Measurements from ENCODE around the gene OR10A2.

The OR10A2 gene

DNA sequence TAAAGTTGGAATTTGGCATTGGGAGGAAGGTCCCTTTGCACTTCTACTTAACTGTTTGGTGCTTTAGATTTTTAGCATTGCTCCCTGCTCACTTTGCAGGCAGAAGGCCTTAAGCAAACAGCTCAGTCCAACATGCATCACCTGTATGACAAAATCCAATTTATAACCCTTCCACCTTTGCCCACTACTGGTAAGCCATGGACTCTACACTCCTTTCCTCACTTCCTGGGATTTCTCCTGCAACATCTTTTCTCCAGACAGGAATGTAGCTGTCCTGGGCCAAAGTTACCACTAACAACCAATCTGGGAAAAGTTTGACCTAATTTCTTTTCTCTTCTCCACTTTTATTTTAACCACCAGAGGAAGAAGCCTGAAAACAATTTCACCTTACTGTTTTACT is 31.2 kb downstream of the OR10A2 start:
- no peak for ATAC-seq
- TF ChIP-seq ZC3H10 (CRISPR knock-in tag; IDR thresholded peaks at IDR 0.05) (no peak), ZFP3 (CRISPR knock-in tag; IDR thresholded peaks at IDR 0.05) (no peak), PPARA (CRISPR knock-in tag; IDR thresholded peaks at IDR 0.05; ENCODE audit: borderline replicate concordance) (no peak), OSR1 (CRISPR knock-in tag; IDR thresholded peaks at IDR 0.05) (no peak), ISL1 (CRISPR knock-in tag; IDR thresholded peaks at IDR 0.05) (no peak), ZNF565 (CRISPR knock-in tag; conservative IDR thresholded peaks at IDR 0.05; ENCODE audit: low read depth) (no peak), ESRRG (CRISPR knock-in tag; IDR thresholded peaks at IDR 0.05) (no peak), TOX (CRISPR knock-in tag; IDR thresholded peaks at IDR 0.05; ENCODE audit: borderline replicate concordance) (no peak), CSDC2 (CRISPR knock-in tag; IDR thresholded peaks at IDR 0.05) (no peak), GLIS3 (CRISPR knock-in tag; IDR thresholded peaks at IDR 0.05) (no peak), TCF4 (CRISPR knock-in tag; IDR thresholded peaks at IDR 0.05; ENCODE audit: borderline replicate concordance) (no peak), ZFP30 (CRISPR knock-in tag; IDR thresholded peaks at IDR 0.05) (no peak)
- TF ChIP-seq, protein P1, sequence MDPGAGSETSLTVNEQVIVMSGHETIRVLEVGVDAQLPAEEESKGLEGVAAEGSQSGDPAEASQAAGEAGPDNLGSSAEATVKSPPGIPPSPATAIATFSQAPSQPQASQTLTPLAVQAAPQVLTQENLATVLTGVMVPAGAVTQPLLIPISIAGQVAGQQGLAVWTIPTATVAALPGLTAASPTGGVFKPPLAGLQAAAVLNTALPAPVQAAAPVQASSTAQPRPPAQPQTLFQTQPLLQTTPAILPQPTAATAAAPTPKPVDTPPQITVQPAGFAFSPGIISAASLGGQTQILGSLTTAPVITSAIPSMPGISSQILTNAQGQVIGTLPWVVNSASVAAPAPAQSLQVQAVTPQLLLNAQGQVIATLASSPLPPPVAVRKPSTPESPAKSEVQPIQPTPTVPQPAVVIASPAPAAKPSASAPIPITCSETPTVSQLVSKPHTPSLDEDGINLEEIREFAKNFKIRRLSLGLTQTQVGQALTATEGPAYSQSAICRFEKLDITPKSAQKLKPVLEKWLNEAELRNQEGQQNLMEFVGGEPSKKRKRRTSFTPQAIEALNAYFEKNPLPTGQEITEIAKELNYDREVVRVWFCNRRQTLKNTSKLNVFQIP (CRISPR knock-in tag; IDR thresholded peaks at IDR 0.05; ENCODE audit: borderline replicate concordance, low read depth): no peak
- TF ChIP-seq, protein P2, sequence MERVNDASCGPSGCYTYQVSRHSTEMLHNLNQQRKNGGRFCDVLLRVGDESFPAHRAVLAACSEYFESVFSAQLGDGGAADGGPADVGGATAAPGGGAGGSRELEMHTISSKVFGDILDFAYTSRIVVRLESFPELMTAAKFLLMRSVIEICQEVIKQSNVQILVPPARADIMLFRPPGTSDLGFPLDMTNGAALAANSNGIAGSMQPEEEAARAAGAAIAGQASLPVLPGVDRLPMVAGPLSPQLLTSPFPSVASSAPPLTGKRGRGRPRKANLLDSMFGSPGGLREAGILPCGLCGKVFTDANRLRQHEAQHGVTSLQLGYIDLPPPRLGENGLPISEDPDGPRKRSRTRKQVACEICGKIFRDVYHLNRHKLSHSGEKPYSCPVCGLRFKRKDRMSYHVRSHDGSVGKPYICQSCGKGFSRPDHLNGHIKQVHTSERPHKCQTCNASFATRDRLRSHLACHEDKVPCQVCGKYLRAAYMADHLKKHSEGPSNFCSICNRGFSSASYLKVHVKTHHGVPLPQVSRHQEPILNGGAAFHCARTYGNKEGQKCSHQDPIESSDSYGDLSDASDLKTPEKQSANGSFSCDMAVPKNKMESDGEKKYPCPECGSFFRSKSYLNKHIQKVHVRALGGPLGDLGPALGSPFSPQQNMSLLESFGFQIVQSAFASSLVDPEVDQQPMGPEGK (CRISPR knock-in tag; IDR thresholded peaks at IDR 0.05; ENCODE audit: borderline replicate concordance): no peak
- TF ChIP-seq, protein P3, sequence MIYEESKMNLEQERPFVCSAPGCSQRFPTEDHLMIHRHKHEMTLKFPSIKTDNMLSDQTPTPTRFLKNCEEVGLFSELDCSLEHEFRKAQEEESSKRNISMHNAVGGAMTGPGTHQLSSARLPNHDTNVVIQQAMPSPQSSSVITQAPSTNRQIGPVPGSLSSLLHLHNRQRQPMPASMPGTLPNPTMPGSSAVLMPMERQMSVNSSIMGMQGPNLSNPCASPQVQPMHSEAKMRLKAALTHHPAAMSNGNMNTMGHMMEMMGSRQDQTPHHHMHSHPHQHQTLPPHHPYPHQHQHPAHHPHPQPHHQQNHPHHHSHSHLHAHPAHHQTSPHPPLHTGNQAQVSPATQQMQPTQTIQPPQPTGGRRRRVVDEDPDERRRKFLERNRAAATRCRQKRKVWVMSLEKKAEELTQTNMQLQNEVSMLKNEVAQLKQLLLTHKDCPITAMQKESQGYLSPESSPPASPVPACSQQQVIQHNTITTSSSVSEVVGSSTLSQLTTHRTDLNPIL (CRISPR knock-in tag; IDR thresholded peaks at IDR 0.05; ENCODE audit: low read depth): no peak

DNA sequence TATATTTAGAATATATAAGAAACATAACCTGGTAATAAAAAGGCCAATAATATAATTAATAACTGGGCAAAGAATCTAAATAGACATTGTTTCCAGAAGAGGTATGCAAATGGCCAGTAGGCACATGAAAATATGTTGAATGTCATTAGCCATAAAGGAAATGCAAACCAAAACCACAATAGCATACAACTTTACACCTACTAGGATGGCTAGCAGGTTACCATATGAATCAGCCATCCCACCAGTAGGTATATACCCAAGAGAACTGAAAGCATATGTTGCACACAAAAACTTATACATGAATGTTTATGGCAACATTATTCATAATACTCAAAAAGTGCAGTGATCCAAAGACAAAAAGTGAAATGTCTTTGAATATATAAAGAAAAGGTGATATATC is 32.2 kb downstream of the OR10A2 start:
- TF ChIP-seq PPARA (CRISPR knock-in tag; IDR thresholded peaks at IDR 0.05; ENCODE audit: borderline replicate concordance) (no peak), ARNTL (CRISPR knock-in tag; IDR thresholded peaks at IDR 0.05; ENCODE audit: borderline replicate concordance, low read depth) (no peak), CSDC2 (CRISPR knock-in tag; IDR thresholded peaks at IDR 0.05) (no peak), TCF4 (CRISPR knock-in tag; IDR thresholded peaks at IDR 0.05; ENCODE audit: borderline replicate concordance) (no peak), ISL1 (CRISPR knock-in tag; IDR thresholded peaks at IDR 0.05) (no peak), RARB (CRISPR knock-in tag; IDR thresholded peaks at IDR 0.05) (no peak), GLIS3 (CRISPR knock-in tag; IDR thresholded peaks at IDR 0.05) (no peak), SNAI2 (CRISPR knock-in tag; IDR thresholded peaks at IDR 0.05) (no peak), BACH2 (CRISPR knock-in tag; IDR thresholded peaks at IDR 0.05; ENCODE audit: borderline replicate concordance) (no peak), ZC3H10 (CRISPR knock-in tag; IDR thresholded peaks at IDR 0.05) (no peak), ESRRG (CRISPR knock-in tag; IDR thresholded peaks at IDR 0.05) (no peak), ZFP3 (CRISPR knock-in tag; IDR thresholded peaks at IDR 0.05) (no peak), TOX (CRISPR knock-in tag; IDR thresholded peaks at IDR 0.05; ENCODE audit: borderline replicate concordance) (no peak)
- TF ChIP-seq, protein P4, sequence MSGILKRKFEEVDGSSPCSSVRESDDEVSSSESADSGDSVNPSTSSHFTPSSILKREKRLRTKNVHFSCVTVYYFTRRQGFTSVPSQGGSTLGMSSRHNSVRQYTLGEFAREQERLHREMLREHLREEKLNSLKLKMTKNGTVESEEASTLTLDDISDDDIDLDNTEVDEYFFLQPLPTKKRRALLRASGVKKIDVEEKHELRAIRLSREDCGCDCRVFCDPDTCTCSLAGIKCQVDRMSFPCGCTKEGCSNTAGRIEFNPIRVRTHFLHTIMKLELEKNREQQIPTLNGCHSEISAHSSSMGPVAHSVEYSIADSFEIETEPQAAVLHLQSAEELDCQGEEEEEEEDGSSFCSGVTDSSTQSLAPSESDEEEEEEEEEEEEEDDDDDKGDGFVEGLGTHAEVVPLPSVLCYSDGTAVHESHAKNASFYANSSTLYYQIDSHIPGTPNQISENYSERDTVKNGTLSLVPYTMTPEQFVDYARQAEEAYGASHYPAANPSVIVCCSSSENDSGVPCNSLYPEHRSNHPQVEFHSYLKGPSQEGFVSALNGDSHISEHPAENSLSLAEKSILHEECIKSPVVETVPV (CRISPR knock-in tag; IDR thresholded peaks at IDR 0.05): no peak
- TF ChIP-seq, protein P1 (CRISPR knock-in tag; IDR thresholded peaks at IDR 0.05; ENCODE audit: borderline replicate concordance, low read depth): no peak
- TF ChIP-seq, protein P3 (CRISPR knock-in tag; IDR thresholded peaks at IDR 0.05; ENCODE audit: low read depth): no peak
- ATAC-seq: no peak

DNA sequence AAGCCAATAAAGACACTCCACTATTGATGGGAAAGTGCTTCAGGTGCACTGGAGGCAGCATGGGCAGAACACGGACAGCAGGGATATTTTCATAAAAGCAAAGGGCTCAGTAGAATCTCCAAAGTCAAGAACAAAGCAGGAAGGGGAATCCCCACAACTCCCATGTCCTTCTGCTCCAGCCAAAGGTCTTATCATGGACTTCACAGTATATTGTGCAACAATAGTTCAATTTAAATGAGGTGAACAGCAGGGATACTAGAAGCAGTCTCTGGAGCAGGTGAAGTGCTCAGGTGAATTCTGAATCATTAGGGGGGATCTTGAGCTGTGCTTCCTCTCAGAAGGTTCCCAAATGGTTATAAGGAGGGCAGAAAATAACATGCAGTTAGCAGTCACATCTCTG is 36.1 kb downstream of the OR10A2 start:
- no peak for ATAC-seq
- TF ChIP-seq TOX (CRISPR knock-in tag; IDR thresholded peaks at IDR 0.05; ENCODE audit: borderline replicate concordance) (no peak), TCF4 (CRISPR knock-in tag; IDR thresholded peaks at IDR 0.05; ENCODE audit: borderline replicate concordance) (no peak), ISL1 (CRISPR knock-in tag; IDR thresholded peaks at IDR 0.05) (no peak)
- TF ChIP-seq, protein P3 (CRISPR knock-in tag; IDR thresholded peaks at IDR 0.05; ENCODE audit: low read depth): no peak
- TF ChIP-seq, protein P2 (CRISPR knock-in tag; IDR thresholded peaks at IDR 0.05; ENCODE audit: borderline replicate concordance): no peak
